Panc1 (cell line): ENCODE data around the gene ZFP2. TPM values are rescaled to one million over a fixed set of nuclear protein-coding genes. Genes with fewer than 3 reads are reported as not detected.

ENCODE experiments used
- ATAC-seq: fragments of 200-7000 bp; cut with Tn5 transposase; 2 replicates; pipeline ENCODE4 v1.9.1; 2020; ENCODE audit warnings: mild to moderate bottlenecking, moderate library complexity
- BruUV-seq: library from RNA; stranded (reverse); fragments of 400-500 nt; replicated peaks from 2 replicates; lab custom pipeline; 2021; lab: Mats Ljungman, UMichigan
- CTCF ChIA-PET: fragments of 300-600 bp; sonication (Branson Sonifier 250); formaldehyde crosslinking; loops from one replicate; lab custom pipeline; 2022; ENCODE audit warnings: antibody characterized with exemption; lab: Charles Lee
- POLR2A ChIA-PET: fragments of 300-600 bp; sonication (Branson Sonifier 250); formaldehyde crosslinking; loops from one replicate; lab custom pipeline; 2022; ENCODE audit warnings: antibody characterized with exemption; lab: Charles Lee
- DNase-seq: peaks from one replicate; pipeline ENCODE4 v3.0.0-alpha.2; 2010; ENCODE audit warnings: low read depth, low spot score
- H3K27ac ChIP-seq: 2 replicates; pipeline ENCODE4 v1.5.1; 2011; ENCODE audit warnings: mild to moderate bottlenecking, low read length, inconsistent platforms
- H3K27me3 ChIP-seq: fragments of 200-500 bp; sonication (Bioruptor generic); 2 replicates; pipeline ENCODE4 v1.6.0; 2014; ENCODE audit warnings: low read length, inconsistent platforms; ENCODE audit not compliant: control insufficient read depth, insufficient read depth
- H3K36me3 ChIP-seq: fragments of 200-500 bp; sonication (Bioruptor generic); 2 replicates; pipeline ENCODE4 v1.5.1; 2014; ENCODE audit warnings: inconsistent platforms, mild to moderate bottlenecking, low read length, moderate library complexity; ENCODE audit not compliant: control insufficient read depth, insufficient read depth
- H3K4me1 ChIP-seq: 2 replicates; pipeline ENCODE4 v1.5.1; 2011; ENCODE audit warnings: inconsistent platforms, mild to moderate bottlenecking, low read length, moderate library complexity; ENCODE audit not compliant: control insufficient read depth, insufficient read depth
- H3K4me3 ChIP-seq, 2 experiments: 2 replicates each; pipeline ENCODE4 v1.5.1; 2011 to 2012; ENCODE audit warnings: low read depth in 2 of 2, low read length in 2 of 2, mild to moderate bottlenecking in 2 of 2, inconsistent platforms in 1 of 2, moderate library complexity in 1 of 2
- H3K9me3 ChIP-seq: fragments of 200-500 bp; sonication (Bioruptor generic); 2 replicates; pipeline ENCODE4 v1.5.1; 2014; ENCODE audit warnings: low read depth, mild to moderate bottlenecking, inconsistent platforms, low read length, moderate library complexity; ENCODE audit not compliant: control insufficient read depth, insufficient read depth
- POLR2AphosphoS5 ChIP-seq: IDR thresholded peaks from 2 replicates; pipeline ENCODE4 v1.6.1; 2012; ENCODE audit warnings: mild to moderate bottlenecking, low read depth, low read length, moderate library complexity
- SIN3A ChIP-seq: IDR thresholded peaks from 2 replicates; pipeline ENCODE4 v1.6.1; 2012; ENCODE audit warnings: low read depth, mild to moderate bottlenecking, low read length, moderate library complexity, borderline replicate concordance; ENCODE audit not compliant: insufficient read depth
- TCF7L2 ChIP-seq: IDR thresholded peaks from 2 replicates; pipeline ENCODE4 v1.6.1; 2011; ENCODE audit warnings: mild to moderate bottlenecking, low read depth, low read length, inconsistent platforms
- in situ Hi-C: cut with HindIII; loops from 2 replicates; pipeline ENCODE4 v1.10.0; 2016; ENCODE audit warnings: low sequenced_read_pairs, low pct_unique_long_range_greater_than_20kb
- intact Hi-C: fragments of 100-400 bp; cut with micrococcal nuclease; formaldehyde crosslinking; loops from one replicate; pipeline ENCODE4 v1.10.0; 2022; ENCODE audit not compliant: unreplicated experiment
- total RNA-seq: library from RNA; stranded (reverse); gene quantifications from one replicate; pipeline ENCODE4 v1.2.1, GENCODE V29; 2021; ENCODE audit not compliant: unreplicated experiment
- TF ChIP-seq, protein P1 (sequence below), 2 experiments: IDR thresholded peaks; 2 replicates each; pipeline ENCODE4 v1.6.1; 2011 to 2012; ENCODE audit warnings: low read depth in 2 of 2, control low read depth in 1 of 2, low read length in 1 of 2, mild to moderate bottlenecking in 1 of 2, moderate library complexity in 1 of 2; ENCODE audit not compliant: insufficient read depth in 1 of 2
- TF ChIP-seq, protein P2 (sequence below): fragments of 450-650 bp; IDR thresholded peaks from 2 replicates; pipeline ENCODE4 v1.5.1; 2017; ENCODE audit warnings: mild to moderate bottlenecking

ZFP2 gene
- total RNA-seq, 1 experiment from 2014 or later, result 1.2 TPM

DNA sequence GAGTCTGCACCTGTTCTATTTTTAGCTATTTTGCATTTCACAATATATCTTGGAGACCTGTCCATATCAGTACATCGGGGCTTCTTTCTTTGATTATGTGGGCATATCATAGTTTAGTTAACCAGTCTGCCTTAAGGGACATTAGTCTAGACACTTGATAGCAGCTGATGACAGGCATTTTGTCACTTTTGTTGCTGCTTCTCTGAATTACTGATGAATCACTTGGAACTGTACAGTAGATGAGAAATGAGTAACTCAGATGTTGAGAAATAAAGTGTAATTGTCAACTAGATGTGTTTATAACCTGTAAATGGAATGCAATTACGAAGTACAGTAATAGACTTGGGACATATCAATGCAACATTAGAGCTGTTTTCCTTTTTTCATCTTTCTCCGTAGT is 7.1 kb downstream of the ZFP2 start:
- intact Hi-C loops, result no loop called here
- in situ Hi-C loops, result no loop called here
- Histone ChIP-seq H3K27ac (no peak overlapping the region), H3K9me3 (peaks cover 26% of the 10 kb centered on the region), H3K4me1 (no peaks in the 10 kb centered on the region), H3K36me3 (no peaks in the 10 kb centered on the region), H3K27me3 (no peaks in the 10 kb centered on the region), H3K4me3 (no peak overlapping the region)
- ChIA-PET POLR2A (no interaction called here), CTCF (no interaction called here)
- TF ChIP-seq SIN3A (no peak), TCF7L2 (no peak), POLR2AphosphoS5 (no peak)
- TF ChIP-seq, protein P1, sequence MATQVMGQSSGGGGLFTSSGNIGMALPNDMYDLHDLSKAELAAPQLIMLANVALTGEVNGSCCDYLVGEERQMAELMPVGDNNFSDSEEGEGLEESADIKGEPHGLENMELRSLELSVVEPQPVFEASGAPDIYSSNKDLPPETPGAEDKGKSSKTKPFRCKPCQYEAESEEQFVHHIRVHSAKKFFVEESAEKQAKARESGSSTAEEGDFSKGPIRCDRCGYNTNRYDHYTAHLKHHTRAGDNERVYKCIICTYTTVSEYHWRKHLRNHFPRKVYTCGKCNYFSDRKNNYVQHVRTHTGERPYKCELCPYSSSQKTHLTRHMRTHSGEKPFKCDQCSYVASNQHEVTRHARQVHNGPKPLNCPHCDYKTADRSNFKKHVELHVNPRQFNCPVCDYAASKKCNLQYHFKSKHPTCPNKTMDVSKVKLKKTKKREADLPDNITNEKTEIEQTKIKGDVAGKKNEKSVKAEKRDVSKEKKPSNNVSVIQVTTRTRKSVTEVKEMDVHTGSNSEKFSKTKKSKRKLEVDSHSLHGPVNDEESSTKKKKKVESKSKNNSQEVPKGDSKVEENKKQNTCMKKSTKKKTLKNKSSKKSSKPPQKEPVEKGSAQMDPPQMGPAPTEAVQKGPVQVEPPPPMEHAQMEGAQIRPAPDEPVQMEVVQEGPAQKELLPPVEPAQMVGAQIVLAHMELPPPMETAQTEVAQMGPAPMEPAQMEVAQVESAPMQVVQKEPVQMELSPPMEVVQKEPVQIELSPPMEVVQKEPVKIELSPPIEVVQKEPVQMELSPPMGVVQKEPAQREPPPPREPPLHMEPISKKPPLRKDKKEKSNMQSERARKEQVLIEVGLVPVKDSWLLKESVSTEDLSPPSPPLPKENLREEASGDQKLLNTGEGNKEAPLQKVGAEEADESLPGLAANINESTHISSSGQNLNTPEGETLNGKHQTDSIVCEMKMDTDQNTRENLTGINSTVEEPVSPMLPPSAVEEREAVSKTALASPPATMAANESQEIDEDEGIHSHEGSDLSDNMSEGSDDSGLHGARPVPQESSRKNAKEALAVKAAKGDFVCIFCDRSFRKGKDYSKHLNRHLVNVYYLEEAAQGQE (IDR thresholded peaks at IDR 0.05; ENCODE audit: insufficient read depth in 1 of 2, low read depth in 2 of 2, low read length in 1 of 2), result no peak
- TF ChIP-seq, protein P2, sequence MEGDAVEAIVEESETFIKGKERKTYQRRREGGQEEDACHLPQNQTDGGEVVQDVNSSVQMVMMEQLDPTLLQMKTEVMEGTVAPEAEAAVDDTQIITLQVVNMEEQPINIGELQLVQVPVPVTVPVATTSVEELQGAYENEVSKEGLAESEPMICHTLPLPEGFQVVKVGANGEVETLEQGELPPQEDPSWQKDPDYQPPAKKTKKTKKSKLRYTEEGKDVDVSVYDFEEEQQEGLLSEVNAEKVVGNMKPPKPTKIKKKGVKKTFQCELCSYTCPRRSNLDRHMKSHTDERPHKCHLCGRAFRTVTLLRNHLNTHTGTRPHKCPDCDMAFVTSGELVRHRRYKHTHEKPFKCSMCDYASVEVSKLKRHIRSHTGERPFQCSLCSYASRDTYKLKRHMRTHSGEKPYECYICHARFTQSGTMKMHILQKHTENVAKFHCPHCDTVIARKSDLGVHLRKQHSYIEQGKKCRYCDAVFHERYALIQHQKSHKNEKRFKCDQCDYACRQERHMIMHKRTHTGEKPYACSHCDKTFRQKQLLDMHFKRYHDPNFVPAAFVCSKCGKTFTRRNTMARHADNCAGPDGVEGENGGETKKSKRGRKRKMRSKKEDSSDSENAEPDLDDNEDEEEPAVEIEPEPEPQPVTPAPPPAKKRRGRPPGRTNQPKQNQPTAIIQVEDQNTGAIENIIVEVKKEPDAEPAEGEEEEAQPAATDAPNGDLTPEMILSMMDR, result no peak
- ATAC-seq (no peak), DNase-seq (no peak)
- BruUV-seq, result no TSS peak

DNA sequence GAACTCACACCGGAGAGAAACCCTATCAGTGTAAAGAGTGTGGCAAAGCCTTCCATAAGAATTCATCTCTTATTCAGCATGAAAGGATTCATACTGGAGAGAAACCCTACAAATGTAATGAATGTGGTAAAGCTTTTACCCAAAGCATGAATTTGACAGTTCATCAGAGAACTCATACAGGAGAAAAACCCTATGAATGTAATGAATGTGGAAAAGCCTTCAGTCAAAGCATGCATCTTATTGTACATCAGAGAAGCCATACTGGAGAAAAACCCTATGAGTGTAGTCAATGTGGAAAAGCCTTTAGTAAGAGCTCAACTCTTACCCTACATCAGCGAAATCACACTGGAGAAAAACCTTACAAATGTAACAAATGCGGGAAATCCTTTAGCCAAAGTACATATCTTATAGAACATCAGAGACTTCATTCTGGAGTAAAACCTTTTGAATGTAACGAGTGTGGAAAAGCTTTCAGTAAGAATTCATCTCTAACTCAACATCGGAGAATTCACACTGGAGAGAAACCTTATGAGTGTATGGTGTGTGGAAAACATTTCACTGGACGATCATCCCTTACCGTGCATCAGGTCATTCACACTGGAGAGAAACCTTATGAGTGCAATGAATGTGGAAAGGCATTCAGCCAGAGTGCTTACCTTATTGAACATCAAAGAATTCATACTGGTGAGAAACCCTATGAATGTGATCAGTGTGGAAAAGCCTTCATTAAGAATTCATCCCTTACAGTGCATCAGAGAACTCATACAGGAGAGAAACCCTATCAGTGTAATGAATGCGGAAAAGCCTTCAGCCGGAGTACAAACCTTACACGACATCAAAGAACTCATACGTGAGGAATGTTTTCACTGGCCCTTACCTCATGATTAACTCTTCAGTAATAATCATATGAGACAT is 36.4 kb downstream of the ZFP2 start:
- Histone ChIP-seq H3K4me3 (no peak overlapping the region), H3K9me3 (peaks cover 48% of the 10 kb centered on the region), H3K27ac (no peak overlapping the region), H3K4me1 (no peaks in the 10 kb centered on the region), H3K36me3 (no peaks in the 10 kb centered on the region), H3K27me3 (no peaks in the 10 kb centered on the region)
- ChIA-PET POLR2A (no interaction called here), CTCF (no interaction called here)
- in situ Hi-C loops (no loop called here), intact Hi-C loops (no loop called here)
- no TSS peak for BruUV-seq
- TF ChIP-seq TCF7L2 (no peak), SIN3A (no peak), POLR2AphosphoS5 (no peak)
- TF ChIP-seq, protein P1 (IDR thresholded peaks at IDR 0.05; ENCODE audit: insufficient read depth in 1 of 2, low read depth in 2 of 2, low read length in 1 of 2), result no peak
- TF ChIP-seq, protein P2, result no peak
- DNase-seq (no peak), ATAC-seq (no peak)
